SK-N-SH (cell line): ENCODE measurements around the gene APLP2. TPM values are rescaled to one million over a fixed set of nuclear protein-coding genes. Genes with fewer than 3 reads are reported as not detected.
A peak's percentile ranks its signal among the peaks of the same experiment; 100 is the strongest.

ENCODE experiments used
- CTCF ChIA-PET: fragments of 300-600, 350-600 bp; formaldehyde crosslinking; extraction: SDS; loops from one replicate; lab custom pipeline; 2021; lab: Yijun Ruan, JAX
- POLR2A ChIA-PET: fragments of 350-600 bp; sonication (Branson Sonifier 250); formaldehyde crosslinking; extraction: SDS; loops from one replicate; lab custom pipeline; 2020; ENCODE audit warnings: antibody characterized with exemption, inconsistent platforms; lab: Yijun Ruan, JAX
- DNase-seq: peaks from one replicate; pipeline ENCODE4 v3.0.0; 2012
- H2AFZ ChIP-seq: fragments of 200-600 bp; sonication (generic); 2 replicates; pipeline ENCODE4 v1.8.1; 2016; ENCODE audit warnings: antibody characterized with exemption, mild to moderate bottlenecking, low read depth
- H3F3A ChIP-seq: fragments of 200-600 bp; sonication (generic); replicated peaks from 2 replicates; pipeline ENCODE3; 2016; ENCODE audit warnings: antibody characterized with exemption, mild to moderate bottlenecking; ENCODE audit not compliant: insufficient read depth
- H3K27ac ChIP-seq, 2 experiments: fragments of 200-500 bp in 1 of 2; fragments of 200-600 bp in 1 of 2; sonication (Bioruptor generic) in 1 of 2; sonication (generic), shearing (Covaris generic) in 1 of 2; 2 replicates each; pipeline versions ENCODE4 v1.5.1 to v1.6.1; 2014 to 2016; ENCODE audit warnings: low read depth in 2 of 2, inconsistent platforms in 1 of 2, low read length in 1 of 2, mild to moderate bottlenecking in 1 of 2, mixed read lengths in 1 of 2
- H3K27me3 ChIP-seq: fragments of 200-600 bp; sonication (generic), shearing (Covaris generic); 2 replicates; pipeline ENCODE4 v1.6.1; 2016; ENCODE audit warnings: mixed run types; ENCODE audit not compliant: insufficient read depth
- H3K36me3 ChIP-seq, 2 experiments: fragments of 200-500 bp in 1 of 2; fragments of 200-600 bp in 1 of 2; sonication (Bioruptor generic) in 1 of 2; sonication (generic) in 1 of 2; replicated peaks in 1 of 2; 2 replicates each; pipeline versions ENCODE3 to v1.5.1; 2014 to 2016; ENCODE audit warnings: low read length in 1 of 2, mild to moderate bottlenecking in 1 of 2; ENCODE audit not compliant: insufficient read depth in 2 of 2, control insufficient read depth in 1 of 2
- H3K4me1 ChIP-seq, 2 experiments: fragments of 200-500 bp in 1 of 2; fragments of 200-600 bp in 1 of 2; sonication (Bioruptor generic) in 1 of 2; sonication (generic), shearing (Covaris generic) in 1 of 2; 2 replicates each; pipeline versions ENCODE4 v1.5.1 to v1.6.1; 2014 to 2016; ENCODE audit warnings: low read depth in 1 of 2, low read length in 1 of 2, mixed run types in 1 of 2; ENCODE audit not compliant: insufficient read depth in 2 of 2, control insufficient read depth in 1 of 2
- H3K4me2 ChIP-seq: fragments of 200-600 bp; sonication (generic), shearing (Covaris generic); 2 replicates; pipeline ENCODE4 v1.6.1; 2017; ENCODE audit warnings: mixed run types
- H3K4me3 ChIP-seq, 2 experiments: fragments of 200-500 bp in 1 of 2; fragments of 200-600 bp in 1 of 2; sonication (Bioruptor generic) in 1 of 2; sonication (generic), shearing (Covaris generic) in 1 of 2; 2 replicates each; pipeline versions ENCODE4 v1.5.1 to v1.8.1; 2014 to 2016; ENCODE audit warnings: low read depth in 2 of 2, inconsistent platforms in 1 of 2, low read length in 1 of 2, mild to moderate bottlenecking in 1 of 2, mixed read lengths in 1 of 2, moderate library complexity in 1 of 2
- H3K79me2 ChIP-seq: fragments of 200-600 bp; sonication (generic); 2 replicates; pipeline ENCODE4 v1.8.1; 2017; ENCODE audit warnings: mild to moderate bottlenecking; ENCODE audit not compliant: insufficient read depth
- H3K9ac ChIP-seq: fragments of 200-600 bp; sonication (generic); 2 replicates; pipeline ENCODE4 v1.6.1; 2017; ENCODE audit warnings: mixed run types
- H3K9me2 ChIP-seq: fragments of 200-600 bp; sonication (generic); 2 replicates; pipeline ENCODE4 v1.6.1; 2017; ENCODE audit warnings: mixed run types
- H3K9me3 ChIP-seq: fragments of 200-600 bp; sonication (generic); 2 replicates; pipeline ENCODE4 v1.6.1; 2017; ENCODE audit warnings: mixed run types, mild to moderate bottlenecking, moderate library complexity
- H4K20me1 ChIP-seq: fragments of 200-600 bp; sonication (generic); 2 replicates; pipeline ENCODE4 v1.6.1; 2017; ENCODE audit warnings: mild to moderate bottlenecking, mixed run types; ENCODE audit not compliant: insufficient read depth
- ELF1 ChIP-seq: IDR thresholded peaks from 2 replicates; pipeline ENCODE4 v1.4.0; 2012
- EZH2phosphoT487 ChIP-seq: fragments of 200-600 bp; sonication (generic); IDR thresholded peaks from 2 replicates; pipeline ENCODE4 v1.6.1; 2017; ENCODE audit warnings: low read depth, mixed run types, mild to moderate bottlenecking, antibody characterized with exemption, moderate library complexity, borderline replicate concordance
- FOXJ3 ChIP-seq: sonication (generic); formaldehyde crosslinking; IDR thresholded peaks from 2 replicates; pipeline ENCODE4 v1.5.1; 2020; ENCODE audit warnings: mild to moderate bottlenecking, missing genetic modification reagents
- MEF2A ChIP-seq: IDR thresholded peaks from 2 replicates; pipeline ENCODE4 v1.4.0; 2012; ENCODE audit warnings: low read depth, borderline replicate concordance
- MXI1 ChIP-seq: IDR thresholded peaks from 2 replicates; pipeline ENCODE4 v1.6.1; 2012; ENCODE audit warnings: mild to moderate bottlenecking, low read depth, low read length, improper control_type of control experiment
- NFIC ChIP-seq: IDR thresholded peaks from 2 replicates; pipeline ENCODE4 v1.4.0; 2012; ENCODE audit warnings: borderline replicate concordance
- RAD21 ChIP-seq: IDR thresholded peaks from 2 replicates; pipeline ENCODE4 v1.6.1; 2012; ENCODE audit warnings: mild to moderate bottlenecking, low read length
- RCOR1 ChIP-seq: fragments of 150-350 bp; IDR thresholded peaks from 2 replicates; pipeline ENCODE4 v1.6.1; 2017; ENCODE audit warnings: antibody characterized with exemption, low read length
- RFX5 ChIP-seq: IDR thresholded peaks from 2 replicates; pipeline ENCODE4 v1.6.1; 2012; ENCODE audit warnings: mild to moderate bottlenecking, improper control_type of control experiment, low read length
- RXRA ChIP-seq: IDR thresholded peaks from 2 replicates; pipeline ENCODE4 v1.4.0; 2012; ENCODE audit warnings: low read depth, mild to moderate bottlenecking, borderline replicate concordance
- SIN3A ChIP-seq: IDR thresholded peaks from 2 replicates; pipeline ENCODE4 v1.6.1; 2012; ENCODE audit warnings: low read depth, mild to moderate bottlenecking, low read length, moderate library complexity, borderline replicate concordance
- SMC3 ChIP-seq: IDR thresholded peaks from 2 replicates; pipeline ENCODE4 v1.6.1; 2012; ENCODE audit warnings: low read depth, low read length, improper control_type of control experiment
- TAF1 ChIP-seq: IDR thresholded peaks from 2 replicates; pipeline ENCODE4 v1.6.1; 2012; ENCODE audit warnings: low read depth, mild to moderate bottlenecking, low read length, moderate library complexity, borderline replicate concordance
- TCF12 ChIP-seq: IDR thresholded peaks from 2 replicates; pipeline ENCODE4 v1.4.0; 2012
- YY1 ChIP-seq: IDR thresholded peaks from 2 replicates; pipeline ENCODE4 v1.4.0; 2012; ENCODE audit warnings: low read depth, mild to moderate bottlenecking
- WGBS: methylation state at CpG from one replicate; pipeline ENCODE4 v1.1.6; 2017; ENCODE audit warnings: low lambda C conversion rate; 5-methylcytosine and 5-hydroxymethylcytosine counted together
- polyA plus RNA-seq, 3 experiments: library from polyadenylated mRNA; depleted of rRNA; stranded (reverse); fragments of >200 nt; gene quantifications; 2 replicates each; pipeline ENCODE4 v1.2.3, GENCODE V29; 2012
- TF ChIP-seq, protein P1 (sequence below): fragments of 200-600 bp; sonication (generic); IDR thresholded peaks from 2 replicates; pipeline ENCODE4 v1.6.1; 2017; ENCODE audit warnings: antibody characterized with exemption, mild to moderate bottlenecking, moderate library complexity
- TF ChIP-seq, protein P2 (sequence below): IDR thresholded peaks from 2 replicates; pipeline ENCODE4 v1.4.0; 2012; ENCODE audit warnings: low read depth

APLP2 gene
- polyA plus RNA-seq, 1 of the 3 experiments (the other 2 are of a cell fraction): 424 TPM

DNA sequence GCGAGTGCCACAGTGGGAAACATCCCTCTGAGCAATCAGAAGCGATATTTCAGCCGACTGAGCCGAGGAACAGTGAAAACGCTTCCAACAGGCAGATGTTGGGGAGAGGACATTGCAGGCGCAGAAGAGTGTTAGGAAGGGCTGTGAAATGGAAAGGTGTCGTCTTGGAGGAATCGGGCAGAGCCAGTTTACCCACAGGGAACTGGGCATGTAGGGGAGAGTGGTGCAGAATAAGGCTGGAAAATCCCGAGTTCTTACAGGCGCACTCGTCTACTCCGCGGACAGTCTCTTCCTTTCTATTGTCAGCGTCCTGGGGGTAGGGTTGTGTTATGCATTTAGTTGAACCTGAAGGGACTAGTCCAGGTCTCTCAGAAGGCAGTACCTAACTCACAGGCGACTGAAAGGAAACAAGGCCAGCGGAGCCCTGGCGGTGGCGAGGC, 1.1 kb upstream of the APLP2 start (continued):
- no peak for TF ChIP-seq NFIC
- TF ChIP-seq SIN3A: no peak
- no peak for TF ChIP-seq YY1
- no peak for TF ChIP-seq TAF1
- TF ChIP-seq, protein P1, sequence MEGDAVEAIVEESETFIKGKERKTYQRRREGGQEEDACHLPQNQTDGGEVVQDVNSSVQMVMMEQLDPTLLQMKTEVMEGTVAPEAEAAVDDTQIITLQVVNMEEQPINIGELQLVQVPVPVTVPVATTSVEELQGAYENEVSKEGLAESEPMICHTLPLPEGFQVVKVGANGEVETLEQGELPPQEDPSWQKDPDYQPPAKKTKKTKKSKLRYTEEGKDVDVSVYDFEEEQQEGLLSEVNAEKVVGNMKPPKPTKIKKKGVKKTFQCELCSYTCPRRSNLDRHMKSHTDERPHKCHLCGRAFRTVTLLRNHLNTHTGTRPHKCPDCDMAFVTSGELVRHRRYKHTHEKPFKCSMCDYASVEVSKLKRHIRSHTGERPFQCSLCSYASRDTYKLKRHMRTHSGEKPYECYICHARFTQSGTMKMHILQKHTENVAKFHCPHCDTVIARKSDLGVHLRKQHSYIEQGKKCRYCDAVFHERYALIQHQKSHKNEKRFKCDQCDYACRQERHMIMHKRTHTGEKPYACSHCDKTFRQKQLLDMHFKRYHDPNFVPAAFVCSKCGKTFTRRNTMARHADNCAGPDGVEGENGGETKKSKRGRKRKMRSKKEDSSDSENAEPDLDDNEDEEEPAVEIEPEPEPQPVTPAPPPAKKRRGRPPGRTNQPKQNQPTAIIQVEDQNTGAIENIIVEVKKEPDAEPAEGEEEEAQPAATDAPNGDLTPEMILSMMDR: no peak

DNA sequence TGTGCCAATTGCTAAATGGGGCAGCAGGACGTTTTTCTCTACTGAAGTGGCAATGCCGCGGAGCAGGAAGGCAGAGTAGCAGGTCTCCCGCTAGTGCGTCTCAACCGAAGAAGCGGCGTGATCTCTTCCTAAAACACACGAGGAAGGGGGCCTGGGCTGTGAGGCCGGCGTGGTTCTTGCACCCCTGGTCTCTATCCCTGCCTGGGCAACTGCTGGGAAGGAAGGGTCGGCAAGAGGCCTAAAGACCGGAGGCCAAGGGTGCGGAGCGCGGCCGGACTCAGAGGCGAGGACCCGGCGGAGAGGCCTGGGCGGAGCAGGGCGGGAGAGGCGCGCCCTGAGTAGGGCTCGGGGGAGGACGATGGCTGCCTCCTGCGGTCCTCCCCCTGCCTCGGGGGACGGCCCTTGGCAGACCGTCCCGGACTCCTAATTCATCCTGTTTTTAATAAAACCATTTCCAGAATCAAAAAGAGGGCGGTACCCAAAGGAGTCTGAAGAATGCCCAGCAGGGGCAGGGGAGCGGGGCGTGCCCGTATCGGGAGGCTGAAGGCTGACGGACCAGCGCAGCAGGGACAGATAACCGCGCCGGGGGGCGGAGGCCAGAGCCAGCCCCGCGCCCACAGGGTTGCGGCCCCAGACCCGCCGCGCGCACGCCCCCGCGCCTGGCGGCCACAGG, 572 bp upstream of the APLP2 start:
- CTCF ChIA-PET: no interaction called here
- peak overlapping the region; percentile 81 to 92 for H3K27ac ChIP-seq
- peak overlapping the region; percentile 76 for H3K9ac ChIP-seq
- H3K27me3 ChIP-seq: no peaks in the 10 kb centered on the region
- H2AFZ ChIP-seq: peak overlapping the region; percentile 80
- POLR2A ChIA-PET: interaction anchor here (0.7 to 1.0 kb wide), 2 partner anchors 55 to 66 kb away, joined by 3 to 6 read pairs; no protein-coding TSS in a partner anchor
- WGBS: 7% methylated on average over 29 of the region's 53 CpGs
- peak overlapping the region; percentile 80 for H3K4me2 ChIP-seq
- peaks cover 32% of the 10 kb centered on the region for H4K20me1 ChIP-seq
- no peaks in the 10 kb centered on the region for H3K9me2 ChIP-seq
- H3K79me2 ChIP-seq: peaks cover 38% of the 10 kb centered on the region
- H3K4me1 ChIP-seq: peaks cover 13 to 15% of the 10 kb centered on the region in 2 experiments; a peak in 3 of 4 replicates
- peaks cover 13% of the 10 kb centered on the region for H3F3A ChIP-seq
- TF ChIP-seq NFIC: 0 out of 2 replicates have a peak, but pooled peaks have one; percentile 33
- TF ChIP-seq MEF2A: no peak; the same call in 1 of the 2 replicates
- TF ChIP-seq RAD21: 0 out of 2 replicates have a peak, but pooled peaks have one; percentile 9
- peak; percentile 34; the same call in 1 of the 2 replicates for TF ChIP-seq RCOR1
- peak; percentile 36; the same call in 1 of the 2 replicates for TF ChIP-seq TCF12
- TF ChIP-seq FOXJ3: no peak
- no peak for DNase-seq
- H3K36me3 ChIP-seq: peaks cover 0 to 5% of the 10 kb centered on the region in 2 experiments
- peak overlapping the region; percentile 57 to 73 for H3K4me3 ChIP-seq
- no peaks in the 10 kb centered on the region for H3K9me3 ChIP-seq

DNA sequence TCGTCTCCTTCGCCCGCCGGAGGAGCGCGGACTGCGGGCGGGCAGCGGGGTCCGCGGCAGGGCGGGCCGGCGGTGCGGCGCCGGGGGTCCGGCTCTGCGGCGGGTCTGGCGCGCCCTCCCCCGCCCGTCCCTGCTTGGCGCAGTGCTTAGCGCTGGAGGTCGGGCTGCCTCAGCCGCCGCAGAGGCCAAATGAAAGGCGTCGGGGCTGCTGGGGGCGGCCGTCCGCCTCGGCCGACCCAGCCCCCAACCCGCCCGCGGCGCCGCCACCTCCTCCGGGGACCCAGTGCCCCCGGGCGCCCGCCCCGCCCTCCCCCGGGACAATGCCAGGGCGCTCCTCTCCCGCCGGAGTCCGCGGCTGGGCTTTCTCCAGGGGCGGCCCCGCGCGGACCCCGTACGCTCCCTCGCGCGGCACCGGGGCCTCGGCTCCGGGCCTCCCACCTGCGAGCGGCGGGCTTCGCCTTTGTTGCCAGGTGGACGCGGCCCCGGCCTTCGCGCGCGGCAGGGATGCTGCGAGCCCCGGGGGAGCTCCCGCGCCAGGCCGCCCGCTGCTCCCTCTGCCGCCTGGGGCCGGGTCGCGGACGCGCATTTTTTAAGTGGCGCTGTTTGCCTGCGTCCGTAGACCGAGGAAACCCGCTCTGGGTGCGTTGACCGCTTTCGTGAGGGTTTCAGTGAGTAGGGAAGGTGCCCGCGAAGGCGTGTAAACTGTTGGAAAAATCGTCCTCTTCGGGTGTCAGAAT, 583 bp downstream of the APLP2 start:
- peaks cover 44% of the 10 kb centered on the region for H4K20me1 ChIP-seq
- no peaks in the 10 kb centered on the region for H3K9me3 ChIP-seq
- H3K9me2 ChIP-seq: no peaks in the 10 kb centered on the region
- TF ChIP-seq MXI1: no peak
- no peak for TF ChIP-seq RXRA
- no peak for TF ChIP-seq RFX5
- TF ChIP-seq EZH2phosphoT487: no peak
- TF ChIP-seq RCOR1: no peak
- TF ChIP-seq YY1: no peak
- no peak for TF ChIP-seq ELF1
- 0 out of 2 replicates have a peak, but pooled peaks have one; percentile 3 for TF ChIP-seq SMC3
- TF ChIP-seq, protein P1: peak; percentile 32
- TF ChIP-seq SIN3A: no peak
- TF ChIP-seq, protein P2, sequence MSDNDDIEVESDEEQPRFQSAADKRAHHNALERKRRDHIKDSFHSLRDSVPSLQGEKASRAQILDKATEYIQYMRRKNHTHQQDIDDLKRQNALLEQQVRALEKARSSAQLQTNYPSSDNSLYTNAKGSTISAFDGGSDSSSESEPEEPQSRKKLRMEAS: no peak
- CTCF ChIA-PET: interaction anchor here (0.9 to 2.2 kb wide), 4 partner anchors 62 to 147 kb away, joined by 3 to 21 read pairs (median 3); no protein-coding TSS in a partner anchor
- peak overlapping the region; percentile 75 for H3K9ac ChIP-seq
- H3K27me3 ChIP-seq: no peaks in the 10 kb centered on the region
- WGBS: 2% methylated on average over 6 of the region's 100 CpGs
- H3K4me2 ChIP-seq: peak overlapping the region; percentile 79; the same call in 1 of the 2 replicates
- H3K36me3 ChIP-seq: peaks cover 0 to 7% of the 10 kb centered on the region in 2 experiments
- H3K27ac ChIP-seq: peak overlapping the region; percentile 82 to 85
- POLR2A ChIA-PET: interaction anchor here (0.9 to 2.6 kb wide), 5 partner anchors 62 to 73 kb away, joined by 3 to 8 read pairs (median 6); partner anchors contain the start of gene PRDM10
- 0 out of 2 replicates have a peak overlapping the region, but pooled peaks have one; percentile 66 for H2AFZ ChIP-seq
- peak overlapping the region; percentile 70 to 74 for H3K4me3 ChIP-seq
- DNase-seq: peak; percentile 80
- H3F3A ChIP-seq: peaks cover 13% of the 10 kb centered on the region
- H3K79me2 ChIP-seq: peaks cover 49% of the 10 kb centered on the region
- peaks cover 13 to 15% of the 10 kb centered on the region in 2 experiments; a peak in 3 of 4 replicates for H3K4me1 ChIP-seq
